T-helper 1 cell (primary cell): ENCODE results near the gene CUEDC2.

ENCODE experiments used
- DNase-seq, 5 donors: peaks; one replicate each; pipeline ENCODE4 v3.0.0-alpha.2; 2012 to 2020

The CUEDC2 gene

DNA sequence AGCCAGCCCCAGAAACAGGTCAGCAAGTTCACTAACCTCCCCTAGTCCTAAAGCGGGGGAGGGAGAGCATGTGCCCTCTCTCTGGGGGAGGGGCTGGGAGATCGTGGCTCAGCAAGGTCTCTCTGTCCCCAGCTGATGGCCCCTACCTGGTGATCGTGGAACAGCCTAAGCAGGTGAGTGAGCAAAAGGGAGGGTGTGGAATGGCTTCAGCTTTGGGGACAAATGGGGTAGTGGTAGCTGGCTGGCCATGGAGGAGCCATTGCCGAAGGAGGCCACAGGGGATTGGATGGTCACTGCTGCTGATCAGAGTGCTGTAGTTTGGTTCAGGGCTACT, 36.1 kb downstream of the CUEDC2 start:
- DNase-seq = no peak

DNA sequence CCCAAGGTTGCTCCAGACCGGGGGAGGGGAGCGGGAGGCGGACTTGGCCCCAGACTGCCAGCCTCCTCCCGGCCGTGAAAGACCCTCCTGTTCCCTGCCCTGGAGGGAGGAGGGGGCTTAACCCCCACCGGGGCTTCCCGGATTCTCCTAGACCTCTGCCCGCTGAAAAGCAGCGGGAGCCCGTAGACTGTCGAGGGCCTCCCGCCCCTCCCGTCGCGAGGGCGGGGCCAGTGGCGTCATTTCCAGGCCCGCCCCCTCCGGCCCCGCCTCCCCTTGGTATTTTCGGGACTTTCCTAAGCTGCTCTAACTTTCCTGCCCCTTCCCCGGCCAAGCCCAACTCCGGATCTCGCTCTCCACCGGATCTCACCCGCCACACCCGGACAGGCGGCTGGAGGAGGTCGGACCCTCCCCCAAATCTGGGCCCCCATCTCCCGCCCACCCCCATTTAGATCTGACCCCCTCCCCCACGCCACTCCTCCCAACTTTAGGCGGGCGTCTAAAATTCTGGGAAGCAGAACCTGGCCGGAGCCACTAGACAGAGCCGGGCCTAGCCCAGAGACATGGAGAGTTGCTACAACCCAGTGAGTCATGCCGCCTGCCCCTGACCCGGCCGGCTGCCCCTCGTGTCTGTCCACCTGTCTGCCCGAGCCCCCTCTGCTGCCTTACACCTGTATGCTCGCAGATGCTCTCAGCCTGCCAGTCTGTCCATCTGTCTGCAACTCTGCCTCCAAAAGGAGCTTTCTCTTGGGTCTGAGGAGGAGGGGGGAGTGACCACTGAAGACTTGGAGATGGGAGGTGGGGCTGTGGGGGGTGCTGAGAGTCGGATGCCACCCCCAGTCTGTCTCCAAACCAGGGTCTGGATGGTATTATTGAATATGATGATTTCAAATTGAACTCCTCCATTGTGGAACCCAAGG, 36.7 kb downstream of the CUEDC2 start, which contains the start of gene NFKB2:
Gene NFKB2, plus strand, starts transcription at position 306 of the 917 bp plus-strand sequence. Its CDS starts 255 bp downstream, at position 561.
- DNase-seq = peak; percentile 88 to 91 (median 91)

GRCh38 chr10:102394801-102395399, 37.5 kb downstream of the CUEDC2 start:
- DNase-seq = peak in 1 of 5 donors; percentile 54

DNA sequence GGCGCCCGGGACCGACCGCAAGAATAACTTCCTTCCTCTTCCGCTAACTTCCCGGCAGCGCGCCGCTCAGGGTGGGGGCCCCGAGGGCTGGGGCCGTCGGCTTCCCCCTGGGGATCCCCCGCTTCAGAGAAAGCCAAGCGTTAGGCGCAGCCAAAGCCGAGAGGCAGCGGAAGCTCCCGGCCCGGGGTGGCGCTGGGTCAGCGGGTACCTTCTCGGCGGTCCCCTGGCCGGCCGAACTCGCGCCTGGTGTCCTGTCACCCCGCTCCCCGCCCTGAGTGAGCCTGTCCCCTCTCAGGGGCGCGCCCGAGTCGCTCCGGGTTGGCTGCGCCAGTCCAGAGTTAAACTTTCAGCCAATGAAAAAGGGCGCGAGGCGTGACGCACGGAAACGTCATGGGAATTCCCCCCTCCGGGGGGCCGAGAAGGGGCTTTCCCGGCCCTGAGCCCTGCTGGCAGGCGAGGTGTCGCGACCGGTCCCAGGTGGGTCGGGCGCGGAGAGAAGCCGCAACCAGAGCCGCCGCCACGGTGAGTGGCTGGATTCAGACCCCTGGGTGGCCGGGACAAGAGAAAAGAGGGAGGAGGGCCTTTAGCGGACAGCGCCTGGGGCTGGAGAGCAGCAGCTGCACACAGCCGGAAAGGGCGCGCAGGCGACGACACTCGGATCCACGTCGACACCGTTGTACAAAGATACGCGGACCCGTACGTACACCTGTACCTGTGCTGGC, 38.1 kb downstream of the CUEDC2 start:
- peak; percentile 96 to 100 (median 98) for DNase-seq

DNA sequence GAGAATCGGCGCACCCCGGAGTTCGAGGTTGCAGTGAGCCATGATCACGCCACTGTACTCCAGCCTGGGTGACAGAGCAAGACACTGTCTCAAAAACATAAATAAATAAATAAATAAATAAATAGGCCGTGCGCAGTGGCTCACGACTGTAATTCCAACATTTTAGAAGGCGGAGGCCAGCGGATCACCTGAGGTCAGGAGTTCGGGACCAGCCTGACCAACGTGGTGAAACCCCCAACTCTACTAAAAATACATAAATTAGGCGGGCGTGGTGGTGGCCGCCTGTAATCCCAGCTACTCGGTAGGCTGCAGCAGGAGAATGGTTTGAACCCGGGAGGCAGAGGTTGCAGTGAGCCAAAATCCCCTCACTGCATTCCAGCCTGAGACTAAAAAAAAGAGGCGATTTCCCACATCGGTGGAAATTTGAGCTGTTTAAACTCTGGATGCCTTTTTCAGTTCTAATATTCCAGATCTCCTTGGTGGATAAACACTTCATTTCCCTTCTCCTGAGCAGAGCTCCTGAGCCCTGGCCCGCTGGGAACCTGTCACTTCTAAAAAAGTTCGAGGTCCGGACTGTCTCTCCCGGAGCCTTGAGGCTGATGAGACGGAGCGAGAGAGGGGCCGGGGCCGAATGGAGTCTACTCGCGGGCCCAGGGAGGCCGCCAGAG, 38.8 kb downstream of the CUEDC2 start:
- DNase-seq = no peak

DNA sequence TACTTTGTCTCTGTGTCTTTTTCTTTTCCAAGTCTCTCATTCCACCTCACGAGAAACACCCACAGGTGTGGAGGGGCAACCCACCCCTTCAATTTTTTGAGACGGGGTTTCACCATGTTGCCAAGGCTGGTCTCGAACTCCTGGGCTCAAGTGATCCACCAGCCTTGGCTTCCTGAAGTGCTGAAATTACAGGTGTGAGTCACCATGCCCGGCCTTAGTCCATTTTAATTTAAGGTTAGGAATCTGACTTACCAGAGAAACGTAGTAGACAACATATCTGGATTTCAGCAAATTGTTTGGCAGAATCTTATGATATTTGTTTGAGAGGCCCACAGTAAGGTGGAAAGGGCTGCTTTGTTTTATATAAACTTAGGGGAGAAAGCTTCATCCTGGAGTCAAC, 40.1 kb downstream of the CUEDC2 start:
- DNase-seq = no peak

- no peak for DNase-seq
Measured at GRCh38 chr10:102389894-102390293, 42.5 kb downstream of the CUEDC2 start.

DNA sequence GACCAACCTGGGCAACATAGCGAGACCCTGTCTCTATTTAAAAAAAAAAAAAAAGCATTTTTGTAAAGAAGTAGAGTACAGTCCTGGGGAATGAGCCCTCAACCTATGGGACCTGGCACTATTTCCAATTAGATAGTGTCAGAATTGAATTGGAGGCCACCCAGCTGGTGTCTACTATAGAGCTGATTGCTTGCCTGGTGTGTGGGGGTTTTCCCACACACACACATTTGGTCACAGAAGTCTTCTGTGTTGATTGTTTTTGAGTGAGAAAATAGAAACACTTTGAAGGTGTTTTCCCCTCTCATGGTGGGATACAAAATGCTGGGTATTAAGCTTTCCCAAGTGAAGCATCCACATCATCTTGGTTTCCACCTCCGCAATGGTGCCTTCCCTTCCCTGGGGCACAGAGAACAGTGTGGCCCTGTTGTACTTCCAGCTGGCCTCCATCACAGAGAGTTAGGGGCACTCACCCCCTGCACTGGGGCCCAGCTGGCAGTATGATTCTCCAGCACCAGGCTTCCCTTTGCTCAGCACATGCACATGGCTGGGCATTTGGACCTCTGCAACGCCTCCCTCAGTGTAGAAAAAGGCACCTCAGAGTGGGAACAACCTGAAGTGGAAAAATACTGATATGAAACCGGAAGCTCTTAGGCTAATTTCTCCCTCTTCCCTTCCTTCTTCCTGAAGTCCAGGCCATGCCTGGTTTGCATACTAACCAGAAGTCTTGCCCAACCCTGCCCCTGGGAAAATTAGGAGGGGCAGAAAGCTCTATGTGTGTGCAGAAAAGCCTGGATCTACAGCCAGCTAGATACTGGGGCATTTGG, 47.6 kb downstream of the CUEDC2 start:
- DNase-seq = no peak

GRCh38 chr10:102384053-102384452, 48.3 kb downstream of the CUEDC2 start:
- DNase-seq = no peak

GRCh38 chr10:102382871-102383270, 49.5 kb downstream of the CUEDC2 start:
- DNase-seq = no peak

DNA sequence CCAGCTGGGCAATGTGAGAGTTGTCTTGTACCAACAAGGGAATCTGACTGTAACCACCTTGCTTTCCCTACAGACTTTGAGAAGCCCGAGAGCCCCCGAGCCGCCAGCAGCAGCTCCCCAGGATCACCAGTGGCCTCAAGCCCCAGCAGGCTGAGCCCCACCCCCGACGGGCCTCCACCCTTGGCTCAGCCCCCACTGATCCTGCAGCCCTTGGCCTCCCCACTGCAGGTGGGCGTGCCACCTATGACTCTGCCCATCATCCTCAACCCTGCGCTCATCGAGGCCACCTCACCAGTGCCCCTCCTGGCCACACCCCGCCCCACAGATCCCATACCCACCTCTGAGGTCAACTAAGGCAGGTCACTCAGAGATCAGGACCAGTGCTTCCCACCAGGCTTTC, 50.4 kb downstream of the CUEDC2 start:
- no peak for DNase-seq

- DNase-seq = no peak
Measured at GRCh38 chr10:102379383-102379782, 53.0 kb downstream of the CUEDC2 start.

- DNase-seq = no peak
Measured at GRCh38 chr10:102376901-102377300, 55.5 kb downstream of the CUEDC2 start.

DNA sequence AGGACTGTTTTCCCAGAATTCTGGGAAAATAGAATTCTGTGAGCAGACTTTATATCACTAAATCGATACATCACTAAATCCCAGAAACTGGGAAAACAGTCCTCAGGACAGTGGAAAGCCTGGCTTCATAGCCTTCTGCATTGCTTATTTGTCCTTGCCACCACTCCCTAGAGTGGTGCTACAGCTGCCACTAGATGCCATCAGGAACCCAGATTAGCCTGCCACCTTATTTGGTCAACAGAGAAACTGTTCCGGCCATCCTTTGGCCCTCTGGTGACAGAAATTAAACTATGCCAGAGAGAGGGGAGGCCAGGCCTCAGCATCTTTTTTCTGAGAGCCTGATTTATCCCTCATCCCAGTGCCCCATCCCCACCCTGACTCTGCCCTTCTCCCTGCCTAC, 56.5 kb downstream of the CUEDC2 start:
- DNase-seq = no peak

- no peak for DNase-seq
Measured at GRCh38 chr10:102375250-102375649, 57.1 kb downstream of the CUEDC2 start.
